H1 (cell line): ENCODE measurements around the gene ZNF440.

Experiments used
- JUND ChIP-seq: IDR thresholded peaks from 2 replicates; pipeline ENCODE4 v1.6.1; 2011; ENCODE audit warnings: mild to moderate bottlenecking, improper control_type of control experiment, low read length
- POLR2A ChIP-seq, 2 experiments: IDR thresholded peaks; 1 replicate in 1 of 2; 2 replicates in 1 of 2; pipeline ENCODE4 v1.6.1; 2011; ENCODE audit warnings: low read depth in 2 of 2, low read length in 2 of 2, mild to moderate bottlenecking in 2 of 2; ENCODE audit errors: control extremely low read depth in 1 of 2
- TCF12 ChIP-seq: IDR thresholded peaks from 2 replicates; pipeline ENCODE4 v1.6.1; 2011; ENCODE audit warnings: low read depth, mild to moderate bottlenecking, low read length

- TF ChIP-seq TCF12 (no peak), POLR2A (IDR thresholded peaks at IDR 0.05; ENCODE audit: control extremely low read depth in 1 of 2, low read depth in 2 of 2, low read length in 2 of 2) (peak in 1 of 2 experiments; percentile 44; a peak in 1 of 3 replicates), JUND (no peak)
These were observed 15.4 kb upstream of the ZNF440 start, which contains the start of gene ZNF491 for GRCh38 chr19:11798391-11799330.
